Stimulated activated CD4-positive, alpha-beta T cell treated with anti-CD3 and anti-CD28 coated beads, Interleukin-4, amount 100 ng/mL, for 24 hours (primary cell): ENCODE data around the gene G2E3.
"Not testable (repeated sequence)": the region's sequence is repeated elsewhere in the genome, so short reads cannot be mapped to it uniquely, and the experiment has no call there.

Source experiments
- DNase-seq: peaks from one replicate; pipeline ENCODE4 v3.0.0-alpha.2; 2020

Gene G2E3

DNA sequence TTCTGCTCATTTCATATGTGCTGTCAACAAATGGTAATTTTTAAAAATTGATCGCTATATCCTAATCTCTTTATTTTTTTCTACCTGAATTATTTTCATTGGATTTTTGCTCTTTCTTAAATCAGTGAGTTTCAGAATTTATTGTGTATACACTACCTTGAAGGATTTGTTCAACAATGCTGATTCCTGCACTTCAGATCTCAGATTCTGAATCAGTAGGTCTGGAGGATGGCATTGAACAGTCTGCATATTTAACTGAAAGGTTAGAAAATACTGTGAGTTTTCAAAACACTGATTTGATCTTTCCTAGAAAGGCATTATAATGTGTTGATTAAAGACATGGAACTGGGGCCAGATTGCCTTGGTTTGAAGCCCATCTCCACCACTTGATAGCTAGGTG is 1.6 kb downstream of the G2E3 start:
- DNase-seq: no peak

DNA sequence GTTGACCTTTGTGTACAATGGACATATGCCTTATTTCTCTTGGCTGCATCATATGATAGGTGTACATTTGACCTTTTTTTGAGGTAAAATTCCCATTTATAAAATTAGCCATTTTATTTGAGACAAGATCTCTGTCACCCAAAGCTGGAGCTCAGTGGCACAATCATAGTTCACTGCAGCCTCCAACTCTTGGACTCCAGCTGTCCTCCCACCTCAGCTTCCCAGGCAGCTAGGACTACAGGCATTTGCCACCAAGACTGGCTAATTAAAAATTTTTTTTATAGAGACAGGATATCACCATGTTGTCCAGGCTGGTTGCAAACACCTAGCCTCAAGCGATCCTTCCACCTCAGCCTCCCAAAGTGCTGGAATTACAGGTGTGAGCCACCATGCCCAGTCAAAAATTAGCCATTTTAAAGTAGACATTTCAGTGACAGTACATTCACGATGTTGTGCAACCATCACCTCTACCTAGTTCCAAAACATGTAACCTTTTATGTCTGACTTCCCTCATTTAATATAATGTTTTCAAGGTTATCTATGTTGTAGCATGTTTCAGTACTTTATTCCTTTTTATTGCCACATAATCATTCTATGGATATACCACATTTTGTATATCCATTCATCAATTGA is 5.4 kb downstream of the G2E3 start:
- DNase-seq: no peak

- no peak for DNase-seq
Measured at GRCh38 chr14:30564868-30565248, 5.9 kb downstream of the G2E3 start.

DNA sequence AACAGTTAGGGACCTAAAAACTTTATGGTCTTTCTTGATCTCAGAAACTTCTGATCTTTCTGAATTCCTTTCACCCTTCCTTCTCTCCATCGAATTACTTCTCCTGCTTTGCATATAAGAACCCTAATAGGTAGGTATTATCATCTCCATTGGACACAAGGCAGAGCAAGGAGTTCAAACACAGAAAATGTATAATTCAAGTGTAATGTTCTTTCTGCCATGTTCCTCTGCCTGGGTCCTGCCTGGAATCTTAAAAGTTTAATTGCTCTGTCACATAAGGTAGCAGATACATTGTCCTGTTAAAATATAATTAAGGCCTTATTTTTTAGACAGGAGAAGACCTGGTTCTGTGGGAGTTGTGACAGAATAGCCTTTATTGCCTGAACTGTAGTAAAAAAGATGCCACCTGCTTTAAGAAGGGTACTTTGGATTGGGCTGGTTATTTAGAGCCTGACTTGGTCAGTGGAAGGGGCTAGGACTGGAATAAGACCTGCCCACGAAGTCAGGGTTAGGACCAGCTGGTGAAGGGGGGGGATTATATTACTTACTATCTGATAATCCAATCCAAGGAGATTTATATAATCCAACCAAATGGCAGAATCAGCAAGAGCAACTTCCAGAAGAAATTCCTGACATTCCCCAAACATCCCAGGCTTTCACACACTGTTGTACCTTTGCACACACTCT is 10.4 kb downstream of the G2E3 start:
- no peak for DNase-seq

- DNase-seq: no peak
Measured at GRCh38 chr14:30569903-30570226, 10.9 kb downstream of the G2E3 start.

- DNase-seq: no peak
Measured at GRCh38 chr14:30572237-30572636, 13.3 kb downstream of the G2E3 start.

DNA sequence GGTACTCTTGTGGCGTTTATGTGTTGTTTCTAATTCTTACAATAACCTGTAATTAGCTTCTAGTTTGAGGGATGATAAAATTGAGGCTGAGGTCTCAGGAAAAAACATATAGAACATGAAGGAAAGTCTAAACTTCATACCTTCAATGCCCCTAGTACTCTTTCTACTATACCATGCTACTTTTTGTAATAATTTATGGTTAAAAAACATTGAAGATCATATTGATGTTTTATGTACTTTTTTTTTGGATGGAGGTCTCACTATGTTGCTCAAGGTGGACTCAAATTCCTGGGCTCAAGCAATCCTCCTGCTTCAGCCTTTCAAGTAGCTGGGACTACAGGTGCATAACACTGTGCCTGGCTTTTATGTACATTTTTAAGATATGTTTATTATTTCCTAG is 13.8 kb downstream of the G2E3 start:
- no peak for DNase-seq

GRCh38 chr14:30573226-30573814 is 14.4 kb downstream of the G2E3 start:
- no peak for DNase-seq

DNA sequence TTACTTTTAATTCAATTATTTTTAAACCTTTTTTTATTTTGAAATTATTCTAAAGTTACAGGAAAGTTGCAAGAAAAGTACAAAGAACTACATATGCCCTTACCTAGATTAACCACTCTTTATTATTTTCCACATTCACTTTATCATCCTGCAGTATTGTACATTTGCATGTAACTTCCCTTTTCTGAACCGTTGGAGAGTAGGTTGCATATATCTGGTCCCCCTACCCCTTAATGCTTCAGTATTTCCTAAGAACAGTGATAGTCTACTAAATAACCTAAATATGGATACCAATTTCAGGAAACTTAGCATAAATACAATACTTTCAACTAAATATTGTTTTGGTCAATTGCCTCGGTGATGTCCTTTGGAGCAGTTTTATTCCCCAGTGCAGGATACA is 15.0 kb downstream of the G2E3 start:
- no peak for DNase-seq

GRCh38 chr14:30574777-30575176 is 15.8 kb downstream of the G2E3 start:
- DNase-seq: not testable (repeated sequence)

- not testable (repeated sequence) for DNase-seq
Measured at GRCh38 chr14:30576333-30576732, 17.4 kb downstream of the G2E3 start.

GRCh38 chr14:30580616-30581282 is 21.8 kb downstream of the G2E3 start:
- no peak for DNase-seq

DNA sequence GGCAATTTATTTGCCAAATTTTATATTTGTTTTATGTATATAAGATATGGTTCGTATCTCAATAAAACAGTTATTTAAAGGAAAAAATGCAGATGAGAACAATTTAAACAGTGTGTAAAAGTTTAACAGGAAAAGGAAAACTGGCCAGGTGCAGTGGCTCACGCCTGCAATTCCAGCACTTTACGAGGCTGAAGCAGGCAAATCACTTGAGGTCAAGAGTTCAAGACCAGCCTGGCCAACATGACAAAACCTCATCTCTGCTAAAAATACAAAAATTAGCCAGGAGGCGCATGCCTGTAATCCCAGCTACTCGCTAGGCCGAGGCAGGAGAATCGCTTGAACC is 22.3 kb downstream of the G2E3 start:
- no peak for DNase-seq

GRCh38 chr14:30582376-30582775 is 23.4 kb downstream of the G2E3 start:
- no peak for DNase-seq

DNA sequence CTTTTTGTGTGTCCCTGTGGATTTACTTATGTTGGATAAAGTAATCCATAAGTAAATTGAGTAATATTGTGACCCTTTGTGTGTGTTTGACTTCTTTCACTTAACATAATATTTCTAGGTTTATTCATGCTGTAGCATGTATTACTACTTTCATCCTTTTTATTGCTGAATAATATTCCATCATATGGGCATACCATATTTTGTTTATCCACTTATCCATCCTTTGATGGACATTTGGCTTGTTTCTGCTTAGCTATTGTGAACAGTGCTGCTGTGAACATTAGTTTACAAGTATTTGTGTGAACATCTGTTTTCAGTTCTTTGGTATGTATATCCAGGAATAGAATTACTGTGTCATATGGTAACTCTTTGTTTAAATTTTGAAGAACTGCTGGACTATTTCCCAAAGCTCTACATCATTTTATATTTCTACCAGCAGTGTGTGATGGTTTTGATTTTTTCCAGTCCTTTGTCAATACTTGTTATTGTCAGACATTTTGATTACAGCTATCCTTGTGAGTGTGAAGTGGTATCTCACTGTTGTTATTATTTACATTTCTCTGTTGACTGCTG is 25.2 kb downstream of the G2E3 start:
- DNase-seq: no peak

GRCh38 chr14:30585204-30585603 is 26.2 kb downstream of the G2E3 start:
- no peak for DNase-seq

DNA sequence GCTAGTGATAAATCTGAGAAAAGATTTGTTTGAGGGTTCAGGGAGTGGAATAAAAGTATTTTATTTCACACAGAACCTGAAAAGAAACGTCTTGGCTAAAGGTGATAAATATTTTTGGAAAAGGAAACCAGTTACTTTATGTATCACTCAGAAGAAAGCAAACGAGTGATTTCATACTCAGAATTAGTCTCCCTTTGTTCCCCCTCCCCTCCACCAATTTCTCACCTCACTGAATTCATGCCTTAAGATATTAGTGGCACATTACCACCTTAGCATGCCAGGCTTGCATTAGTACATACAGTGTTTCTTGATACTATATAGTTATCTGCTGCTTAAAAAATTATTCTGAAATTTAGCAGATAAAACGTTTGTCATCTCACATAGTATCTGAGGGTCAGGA is 28.2 kb downstream of the G2E3 start:
- DNase-seq: no peak

GRCh38 chr14:30588873-30589272 is 29.9 kb downstream of the G2E3 start:
- DNase-seq: no peak

DNA sequence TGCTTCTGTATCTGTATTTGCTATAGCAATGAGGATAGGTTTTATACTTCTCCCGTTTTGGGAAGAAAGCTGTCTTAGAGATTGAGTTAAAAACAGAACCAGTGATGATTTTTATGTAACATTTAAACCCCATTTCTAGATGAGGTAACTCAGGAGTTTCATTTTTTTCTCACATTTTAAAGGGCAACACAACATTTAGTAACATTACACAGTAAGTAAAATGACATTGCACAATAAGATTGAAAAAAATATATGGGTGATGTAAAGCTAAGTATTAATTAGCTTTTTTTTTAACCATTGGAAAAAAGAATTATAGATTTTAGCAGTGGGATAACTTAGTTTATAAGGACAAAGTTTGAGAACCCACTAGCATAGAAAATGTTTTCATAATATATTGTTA is 38.0 kb downstream of the G2E3 start:
- no peak for DNase-seq

GRCh38 chr14:30597504-30597903 is 38.5 kb downstream of the G2E3 start:
- no peak for DNase-seq

- DNase-seq: no peak
Measured at GRCh38 chr14:30600922-30601918, 42.3 kb downstream of the G2E3 start.

GRCh38 chr14:30603402-30603801 is 44.4 kb downstream of the G2E3 start:
- DNase-seq: no peak

- not testable (repeated sequence) for DNase-seq
Measured at GRCh38 chr14:30604696-30605095, 45.7 kb downstream of the G2E3 start.
